Measurements from ENCODE around the gene EVI2A. TPM values are rescaled to one million over a fixed set of nuclear protein-coding genes. Genes with fewer than 3 reads are reported as not detected.
"Not testable (repeated sequence)": the region's sequence is repeated elsewhere in the genome, so short reads cannot be mapped to it uniquely, and the experiment has no call there.

Gene EVI2A
- total RNA-seq, 1 experiment from 2014 or later = not detected

DNA sequence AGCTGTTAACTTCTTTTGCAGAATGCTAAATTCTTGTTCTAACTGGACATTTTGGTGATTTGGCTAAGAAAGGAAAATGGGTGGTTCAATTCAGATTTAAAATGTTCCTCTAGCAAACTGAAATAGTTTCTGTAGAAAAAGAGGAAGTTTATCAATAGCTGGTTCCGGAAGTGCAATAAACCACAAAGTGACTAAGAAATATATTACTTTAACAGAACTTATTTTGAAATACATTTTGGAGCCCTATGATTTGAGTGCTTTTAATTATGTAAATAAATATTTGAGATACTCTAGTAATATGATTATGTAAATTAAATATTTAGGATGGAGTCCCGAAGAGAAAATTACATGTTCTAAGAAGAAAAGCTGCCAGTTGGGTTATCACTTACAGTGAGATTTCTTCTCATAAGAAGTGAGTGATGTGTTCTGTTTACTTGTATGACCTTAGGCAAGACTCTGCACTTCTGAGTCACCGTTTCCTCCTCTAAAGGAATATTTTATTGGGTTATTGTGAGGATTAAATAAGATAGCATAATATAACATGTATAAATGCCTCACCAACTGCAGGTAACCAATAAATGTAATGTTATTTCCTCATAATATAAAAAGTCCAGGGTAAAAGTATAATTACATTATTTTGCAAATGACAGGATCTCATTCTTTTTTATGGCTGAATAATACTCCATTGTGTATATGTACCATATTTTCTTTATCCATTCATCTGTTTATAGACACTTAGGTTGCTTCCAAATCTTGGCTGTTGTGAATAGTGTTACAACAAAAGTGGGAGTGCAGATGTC is 7.2 kb downstream of the EVI2A start, which contains the start of gene EVI2B:
TSS of gene EVI2B (minus strand) at position 73 of the 800 bp plus-strand sequence. CDS start 8,445 bp downstream, outside the sequence.
- no peak for DNase-seq (ENCODE audit: extremely low read depth, low read depth)

DNA sequence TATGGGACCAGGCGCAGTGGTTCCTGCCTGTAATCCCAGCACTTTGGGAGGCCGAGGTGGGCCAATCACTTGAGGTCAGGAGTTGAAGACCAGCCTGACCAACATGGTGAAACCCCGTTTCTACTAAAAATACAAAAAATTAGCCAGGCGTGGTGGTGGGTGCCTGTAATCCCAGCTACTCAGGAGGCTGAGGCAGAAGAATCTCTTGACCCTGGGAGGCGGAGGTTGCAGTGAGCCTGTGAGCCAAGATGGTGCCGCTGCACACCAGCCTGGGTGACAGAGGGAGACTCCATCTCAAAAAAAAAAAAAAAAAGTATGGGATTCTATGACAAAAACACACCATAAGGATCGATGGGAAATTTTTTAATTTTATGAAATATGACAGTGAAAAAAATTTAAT is 9.2 kb downstream of the EVI2A start:
- not testable (repeated sequence) for DNase-seq (ENCODE audit: extremely low read depth, low read depth)

DNA sequence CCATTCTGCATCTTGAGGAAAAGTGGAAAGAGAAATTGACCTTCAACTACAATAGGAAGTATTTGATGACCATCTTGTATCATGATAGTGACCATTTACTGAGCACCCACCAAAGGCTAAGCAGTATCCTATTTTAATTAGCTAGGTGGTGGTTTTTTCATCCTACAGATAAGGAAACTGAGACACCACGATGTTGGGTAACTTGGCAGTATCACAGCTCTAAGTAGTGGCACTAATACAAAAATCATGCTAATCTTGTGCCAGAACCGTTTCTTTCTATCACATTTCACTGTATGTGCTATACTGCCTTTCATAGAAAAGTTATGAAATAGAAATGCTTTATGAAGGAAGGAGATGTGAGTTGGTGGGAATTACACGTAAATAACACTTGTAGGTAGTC is 9.9 kb downstream of the EVI2A start:
- DNase-seq (ENCODE audit: extremely low read depth, low read depth) = no peak

DNA sequence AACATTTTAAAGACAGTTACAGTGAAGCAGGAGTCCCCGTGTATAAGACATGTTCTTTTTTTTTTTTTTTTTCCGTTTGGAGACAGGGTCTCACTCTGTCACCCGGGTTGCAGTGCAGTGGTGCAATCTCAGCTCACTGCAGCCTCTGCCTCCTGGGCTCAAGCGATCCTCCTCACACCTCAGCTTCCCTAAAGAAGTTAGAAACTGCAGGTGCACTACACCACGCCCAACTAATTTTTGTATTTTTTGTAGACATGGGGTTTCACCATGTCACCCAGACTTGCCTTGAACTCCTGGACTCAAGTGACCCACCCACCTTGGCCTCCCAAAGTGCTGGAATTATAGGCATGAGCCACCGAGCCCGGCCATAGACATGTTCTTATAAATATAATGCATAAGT is 10.5 kb downstream of the EVI2A start:
- DNase-seq (ENCODE audit: extremely low read depth, low read depth) = no peak

DNA sequence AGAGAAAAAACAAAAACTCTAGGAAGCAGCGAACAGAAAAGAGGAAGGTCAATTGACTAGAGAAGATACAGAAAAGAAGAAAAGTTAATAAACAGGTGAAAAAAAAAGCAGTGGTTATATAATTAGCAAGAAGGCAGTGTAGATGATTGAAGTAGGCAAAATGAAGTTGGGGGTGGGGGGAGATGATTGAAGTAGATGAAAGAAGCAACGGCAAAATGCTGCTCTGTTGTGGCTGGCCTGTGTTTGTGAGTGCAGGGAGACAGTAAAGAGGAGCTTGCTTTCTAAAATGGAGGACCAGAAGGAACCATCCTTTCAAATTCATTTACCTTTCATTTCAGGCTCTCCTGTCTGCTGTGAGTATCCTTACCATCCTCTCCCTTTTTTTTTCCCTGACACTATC is 11.2 kb downstream of the EVI2A start:
- DNase-seq (ENCODE audit: extremely low read depth, low read depth) = no peak

DNA sequence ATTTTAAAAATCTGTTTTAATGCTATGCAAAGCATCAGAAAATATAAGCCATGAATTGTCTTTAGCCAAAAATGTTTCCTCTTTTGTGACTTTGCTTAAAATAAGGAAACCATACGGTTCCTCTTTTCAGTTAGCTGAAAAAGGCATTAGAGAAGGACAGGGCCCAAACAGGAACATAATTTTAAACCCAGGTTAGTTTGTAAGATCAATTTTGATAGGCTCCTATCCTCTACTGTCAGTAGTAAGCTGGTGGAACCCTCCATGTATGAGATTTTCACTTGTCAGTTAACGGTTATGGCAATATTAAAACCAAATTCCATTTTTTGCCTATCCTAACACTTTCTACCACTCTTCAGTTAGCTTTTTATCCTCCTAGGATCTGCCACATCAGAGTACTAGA is 11.9 kb downstream of the EVI2A start:
- no peak for DNase-seq (ENCODE audit: extremely low read depth, low read depth)

DNA sequence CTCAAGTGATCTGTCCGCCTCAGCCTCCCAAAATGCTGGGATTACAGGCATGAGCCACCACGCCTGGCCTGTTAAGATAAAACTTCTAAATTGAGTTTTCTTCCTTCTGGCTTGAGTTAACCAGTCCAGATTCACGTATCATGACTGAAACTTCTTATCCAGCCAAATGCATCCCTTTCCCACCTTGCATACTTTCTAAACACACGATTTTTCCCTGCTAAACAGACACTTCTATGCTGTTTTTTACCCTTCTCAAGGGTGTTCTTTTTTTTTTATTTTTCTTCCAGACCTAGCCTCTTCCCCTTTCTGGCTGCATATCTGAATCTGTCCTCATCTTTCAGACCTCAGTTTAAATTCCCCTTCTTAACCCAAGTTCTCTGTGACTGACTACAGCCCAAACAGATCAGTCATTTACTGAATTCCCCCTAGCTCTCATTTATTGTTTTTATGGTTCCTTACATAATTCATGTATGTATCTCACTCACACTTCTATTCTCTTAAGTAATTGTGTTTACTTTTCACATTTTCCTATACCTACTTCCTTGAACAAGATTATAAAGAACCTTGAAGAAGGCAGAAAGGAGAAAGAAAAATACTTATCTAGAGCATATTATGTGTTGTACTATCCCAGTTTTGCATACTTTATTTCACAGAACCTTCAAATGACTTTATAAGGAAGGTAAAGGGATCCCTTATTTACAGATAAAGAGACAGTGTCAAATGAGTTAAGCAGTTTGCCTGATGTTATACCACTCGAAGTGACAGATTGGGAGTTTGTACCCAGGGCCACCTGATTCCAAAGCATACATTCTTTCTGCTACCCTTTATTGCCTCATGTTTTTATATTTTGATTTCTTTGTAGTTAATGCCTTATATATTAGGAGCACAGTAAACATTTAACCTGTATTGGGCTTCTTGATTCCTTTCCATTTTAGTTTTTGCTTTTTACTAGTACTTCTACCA is 12.8 kb downstream of the EVI2A start:
- DNase-seq (ENCODE audit: extremely low read depth, low read depth) = no peak

DNA sequence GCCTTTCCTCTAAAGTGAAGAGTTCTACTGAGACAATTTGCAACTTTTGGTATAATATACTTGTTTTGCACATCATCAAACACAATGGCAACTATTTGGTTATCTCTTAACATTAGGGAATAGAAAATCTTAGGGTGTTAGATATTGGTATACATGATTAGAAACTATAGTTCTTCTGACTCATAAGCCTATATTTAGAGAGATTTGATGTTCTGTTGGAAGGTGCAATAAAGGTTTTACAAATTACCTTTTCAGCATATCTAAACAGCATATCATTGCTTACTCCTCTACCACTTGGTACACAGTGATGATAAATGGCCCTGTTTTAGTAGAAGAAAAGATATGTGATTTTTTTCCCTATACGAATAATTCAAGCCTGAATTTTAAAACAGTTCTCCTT is 13.8 kb downstream of the EVI2A start:
- no peak for DNase-seq (ENCODE audit: extremely low read depth, low read depth)

DNA sequence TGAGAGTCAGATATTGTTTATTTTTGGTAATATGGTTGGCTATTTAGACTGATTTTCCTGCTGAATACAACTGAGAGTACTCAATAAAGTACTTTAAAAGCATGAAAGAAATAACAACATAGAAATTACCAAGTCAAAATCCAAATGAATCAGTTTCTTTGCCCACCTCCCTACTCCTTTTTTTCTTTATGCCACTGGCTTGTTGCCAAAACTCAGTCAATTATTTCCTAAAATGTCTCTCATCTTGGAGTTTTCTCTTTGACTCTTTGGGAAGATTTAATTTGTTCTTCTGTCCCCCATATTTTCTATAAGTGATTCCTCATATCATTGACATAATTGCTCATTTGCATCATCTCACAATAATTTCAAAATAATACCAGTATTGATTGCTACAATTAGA is 21.8 kb downstream of the EVI2A start:
- no peak for DNase-seq (ENCODE audit: extremely low read depth, low read depth)

DNA sequence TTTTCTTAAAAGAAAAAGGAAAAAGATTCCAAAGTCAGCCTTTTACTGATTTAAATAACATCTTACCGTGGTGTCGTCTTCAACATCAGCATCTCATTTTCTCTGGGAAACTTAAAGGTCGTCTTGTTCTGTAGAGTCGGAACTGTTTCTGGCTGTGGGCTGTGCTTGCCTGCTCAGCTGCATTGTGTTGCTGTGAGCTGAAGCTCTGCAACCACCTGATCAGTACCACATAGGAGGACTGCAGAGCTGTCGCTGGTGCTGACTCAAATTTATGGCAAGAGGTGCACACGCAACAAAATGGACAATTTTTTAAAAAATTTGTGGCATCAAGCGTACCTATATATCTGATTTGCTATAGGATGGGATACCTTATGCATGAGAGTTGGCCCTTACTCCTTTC is 24.3 kb downstream of the EVI2A start, which contains the start of gene OMG:
TSS of gene OMG (minus strand) at position 150 of the 400 bp plus-strand sequence. CDS start 908 bp downstream, outside the sequence.
- DNase-seq (ENCODE audit: extremely low read depth, low read depth) = no peak

DNA sequence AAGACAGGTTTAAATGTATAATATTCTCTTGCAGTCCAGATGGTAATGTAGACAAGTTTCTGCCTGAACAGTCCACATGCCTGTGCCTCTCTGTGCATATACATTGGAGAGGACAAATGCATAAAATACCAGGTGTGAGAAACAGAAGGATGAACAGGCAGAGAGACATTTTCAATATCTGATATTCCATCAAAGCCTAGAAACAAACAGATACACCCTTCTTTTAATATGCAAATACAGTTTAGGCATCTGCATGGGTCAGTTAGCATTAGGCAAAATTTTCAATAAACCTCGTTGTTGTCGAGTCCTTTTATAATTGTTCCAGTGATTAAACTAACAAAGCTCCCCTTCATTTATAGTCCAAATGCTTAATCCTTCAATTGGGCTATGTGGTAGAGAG is 25.3 kb downstream of the EVI2A start:
- DNase-seq (ENCODE audit: extremely low read depth, low read depth) = no peak

DNA sequence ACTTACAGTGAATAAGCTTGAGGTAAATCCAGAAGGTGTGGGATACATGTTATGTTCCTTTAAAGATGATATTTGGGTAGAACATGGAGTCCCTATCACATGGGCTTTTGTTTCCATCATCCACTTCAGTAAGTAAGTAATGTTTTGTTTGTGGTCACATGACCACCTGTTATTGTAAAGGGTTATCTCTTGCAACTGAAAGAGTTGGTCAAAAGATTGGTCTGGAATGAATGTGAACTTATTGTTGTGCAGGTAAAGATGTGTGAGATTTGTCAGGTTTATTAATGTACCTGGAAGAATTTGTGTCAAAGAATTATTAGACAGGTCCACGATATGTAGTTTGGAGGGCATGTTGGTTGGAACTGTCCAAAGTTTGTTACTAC is 25.9 kb downstream of the EVI2A start:
- no peak for DNase-seq (ENCODE audit: extremely low read depth, low read depth)

DNA sequence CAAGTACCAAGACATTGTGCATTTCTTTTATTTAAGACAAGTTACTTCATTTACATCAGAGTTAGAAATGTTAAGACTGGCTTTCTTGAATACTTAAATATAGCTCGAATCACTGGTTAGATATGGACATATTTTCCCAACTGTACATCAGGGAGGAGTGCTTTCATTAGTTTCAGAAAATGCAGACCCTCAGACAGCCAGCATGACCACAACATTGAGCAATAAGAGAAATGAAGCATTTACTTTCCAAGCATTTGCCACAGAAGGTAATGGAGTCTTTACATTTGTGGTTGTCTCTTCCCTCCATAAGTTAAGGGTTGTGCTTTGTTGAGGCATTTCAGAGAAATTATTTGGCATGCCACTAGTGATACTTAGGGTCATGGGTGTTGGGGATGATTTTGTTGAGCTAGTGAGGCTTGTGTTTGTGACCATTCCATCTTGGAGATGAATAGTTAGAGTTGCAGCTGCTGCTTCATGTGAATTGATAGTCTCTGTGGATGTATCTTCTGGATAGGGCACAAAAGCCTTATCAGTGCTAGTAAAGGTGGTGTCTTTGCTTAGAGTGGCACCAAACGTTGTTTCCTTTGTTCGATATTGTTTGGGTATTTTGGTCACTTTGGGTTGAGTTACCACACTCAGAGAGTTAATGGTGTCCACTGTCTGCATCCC is 26.5 kb downstream of the EVI2A start:
- DNase-seq (ENCODE audit: extremely low read depth, low read depth) = no peak

DNA sequence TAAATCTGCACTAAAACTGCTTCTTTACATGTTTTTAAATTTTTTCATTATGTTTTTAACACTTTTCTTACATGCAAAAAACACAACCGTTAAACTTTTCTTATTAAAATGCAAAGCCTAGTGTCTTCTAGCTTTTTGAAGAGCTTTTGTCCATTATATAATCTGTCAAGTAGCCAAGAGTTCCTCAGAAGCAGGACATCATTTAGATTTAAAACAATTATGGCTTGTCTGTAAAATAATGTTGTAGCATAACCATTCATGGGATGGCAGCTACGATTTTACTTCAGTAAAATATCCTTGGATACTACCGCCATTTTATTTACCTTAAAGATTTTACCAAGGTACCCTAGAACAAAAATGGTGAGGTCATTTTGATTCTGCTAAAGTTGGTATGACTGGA is 27.2 kb downstream of the EVI2A start:
- DNase-seq (ENCODE audit: extremely low read depth, low read depth) = no peak

DNA sequence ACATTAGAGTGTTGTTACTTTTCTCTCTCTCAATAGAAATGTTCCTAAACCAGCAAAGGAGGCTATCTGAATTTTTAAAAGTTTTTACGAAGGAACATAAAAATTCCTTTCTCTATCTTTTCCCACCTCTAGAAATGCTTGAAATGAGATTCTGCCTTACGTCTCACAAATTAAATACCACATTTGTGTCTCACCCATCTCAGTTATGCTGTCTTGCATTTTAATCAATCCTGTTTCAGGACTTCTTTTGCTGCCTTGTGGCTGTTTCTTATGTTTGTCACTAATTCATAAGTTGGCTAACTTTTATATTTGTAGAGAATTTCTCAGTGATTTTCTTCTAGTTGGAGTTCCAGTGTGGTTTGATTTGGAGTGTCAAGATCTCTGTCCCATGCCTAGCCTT is 27.8 kb downstream of the EVI2A start:
- no peak for DNase-seq (ENCODE audit: extremely low read depth, low read depth)

DNA sequence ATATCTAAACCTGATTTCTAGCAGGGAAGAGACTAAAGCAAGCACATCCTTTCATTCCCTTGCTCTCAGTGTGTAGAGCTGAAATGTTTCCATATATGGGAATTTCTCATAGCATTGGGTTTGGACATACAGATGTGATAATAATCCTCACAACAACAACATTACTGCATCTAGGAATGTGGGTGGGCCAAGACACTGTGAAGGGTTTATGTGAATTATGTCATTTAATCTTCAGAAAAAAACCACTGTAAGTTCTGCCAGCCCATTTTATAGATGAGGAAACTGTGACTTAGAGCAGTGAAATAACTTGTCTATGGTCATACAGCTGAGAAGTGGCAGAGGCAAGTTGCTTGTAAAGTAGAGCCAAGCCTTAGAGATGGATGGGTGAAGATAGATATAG is 29.6 kb downstream of the EVI2A start:
- DNase-seq (ENCODE audit: extremely low read depth, low read depth) = no peak

DNA sequence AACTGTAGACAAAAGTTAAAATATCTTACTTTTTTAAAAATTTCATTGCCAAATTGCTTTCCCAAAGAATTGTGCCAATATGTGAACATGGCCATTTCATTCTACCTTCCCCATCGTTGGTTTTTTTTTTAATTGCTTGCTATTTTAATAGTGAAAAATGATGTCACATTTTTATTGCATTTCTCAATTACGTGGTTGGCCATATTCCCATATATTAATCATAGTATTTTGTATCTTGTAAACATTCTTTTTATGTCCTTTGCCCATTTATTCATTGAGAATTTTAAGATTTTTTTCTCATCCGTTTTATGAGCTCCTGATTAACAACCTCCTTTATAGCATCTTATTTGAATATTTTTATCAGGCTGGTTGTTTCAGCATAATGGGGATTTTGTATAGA is 31.6 kb downstream of the EVI2A start:
- no peak for DNase-seq (ENCODE audit: extremely low read depth, low read depth)

DNA sequence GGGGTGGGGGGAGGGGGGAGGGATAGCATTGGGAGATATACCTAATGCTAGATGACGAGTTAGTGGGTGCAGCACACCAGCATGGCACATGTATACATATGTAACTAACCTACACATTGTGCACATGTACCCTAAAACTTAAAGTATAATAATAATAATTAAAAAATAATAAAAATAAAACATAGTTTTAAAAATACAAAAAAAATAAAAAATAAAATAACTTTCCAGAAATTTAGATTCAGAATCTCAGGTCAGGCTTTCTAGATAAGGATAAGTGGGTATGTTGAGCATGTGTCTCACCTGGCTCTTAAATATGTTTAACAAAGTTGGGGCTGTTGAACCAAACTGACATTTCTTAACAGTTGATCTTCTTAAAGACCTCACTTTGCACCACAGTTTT is 33.5 kb downstream of the EVI2A start:
- DNase-seq (ENCODE audit: extremely low read depth, low read depth) = not testable (repeated sequence)

DNA sequence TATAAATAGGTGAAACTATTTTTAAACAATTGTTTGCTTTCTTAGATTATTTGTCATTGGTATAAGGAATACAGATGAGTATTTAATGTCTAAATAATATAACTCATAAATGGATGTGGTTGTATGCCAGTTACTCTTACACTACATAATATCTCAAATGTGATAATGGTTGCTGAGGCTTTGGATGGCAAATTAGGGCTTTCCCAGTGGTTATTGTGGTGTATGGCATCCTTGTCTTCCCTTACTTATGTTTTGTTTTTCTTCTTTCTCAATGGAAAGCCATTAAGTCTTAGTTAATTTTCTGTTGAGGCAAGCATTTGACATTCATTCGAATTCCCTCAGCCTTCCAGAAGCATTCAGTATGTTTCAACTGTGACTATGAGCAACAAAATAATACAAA is 34.8 kb downstream of the EVI2A start:
- DNase-seq (ENCODE audit: extremely low read depth, low read depth) = no peak

DNA sequence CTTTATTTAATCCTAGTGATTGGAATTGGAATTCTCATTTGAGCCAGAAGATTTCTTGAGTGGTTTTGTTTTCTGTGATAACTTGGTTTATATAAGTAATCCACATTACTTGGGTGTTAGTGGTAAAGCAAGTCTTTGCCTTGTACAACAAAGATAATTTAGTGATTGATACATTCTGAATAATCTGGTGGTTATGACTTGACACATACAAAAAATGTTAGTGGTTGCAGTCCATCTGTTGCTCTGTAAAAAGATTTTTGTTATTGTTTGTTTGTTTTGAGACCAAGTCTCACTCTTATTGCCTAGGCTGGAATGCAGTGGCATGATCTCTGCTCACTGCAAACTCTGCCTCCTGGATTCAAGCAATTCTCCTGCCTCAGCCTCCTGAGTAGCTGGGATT is 37.6 kb downstream of the EVI2A start:
- no peak for DNase-seq (ENCODE audit: extremely low read depth, low read depth)

DNA sequence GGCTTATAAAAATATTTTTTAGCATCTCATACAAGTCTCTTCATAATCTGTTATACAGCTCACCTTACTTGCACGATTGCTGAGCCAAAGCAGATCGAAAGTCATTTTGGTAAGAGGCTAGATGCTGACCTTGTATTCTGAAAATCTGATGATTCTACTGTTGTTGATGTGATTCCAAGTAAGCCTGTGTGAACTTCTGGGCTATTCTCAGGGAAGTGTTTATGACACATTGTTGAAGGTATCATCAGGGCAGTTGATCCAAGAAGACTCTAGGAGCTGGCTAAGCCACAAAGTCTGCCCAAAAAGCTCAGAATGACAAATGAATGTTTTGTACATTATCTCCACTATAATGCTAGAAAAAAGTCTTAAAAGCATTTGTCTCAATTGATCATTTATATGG is 40.4 kb downstream of the EVI2A start:
- DNase-seq (ENCODE audit: extremely low read depth, low read depth) = no peak
